HL-60/S4 (cell line): Measurements from ENCODE around the gene TMPRSS12.
"Not testable (repeated sequence)": the region's sequence is repeated elsewhere in the genome, so short reads cannot be mapped to it uniquely, and the experiment has no call there.

Source experiments
- in situ Hi-C: fragments of 300-500 bp; cut with MboI; formaldehyde crosslinking; loops from 2 replicates; pipeline ENCODE4 v1.14.3; 2022; ENCODE audit warnings: low sequenced_read_pairs

TMPRSS12 gene

DNA sequence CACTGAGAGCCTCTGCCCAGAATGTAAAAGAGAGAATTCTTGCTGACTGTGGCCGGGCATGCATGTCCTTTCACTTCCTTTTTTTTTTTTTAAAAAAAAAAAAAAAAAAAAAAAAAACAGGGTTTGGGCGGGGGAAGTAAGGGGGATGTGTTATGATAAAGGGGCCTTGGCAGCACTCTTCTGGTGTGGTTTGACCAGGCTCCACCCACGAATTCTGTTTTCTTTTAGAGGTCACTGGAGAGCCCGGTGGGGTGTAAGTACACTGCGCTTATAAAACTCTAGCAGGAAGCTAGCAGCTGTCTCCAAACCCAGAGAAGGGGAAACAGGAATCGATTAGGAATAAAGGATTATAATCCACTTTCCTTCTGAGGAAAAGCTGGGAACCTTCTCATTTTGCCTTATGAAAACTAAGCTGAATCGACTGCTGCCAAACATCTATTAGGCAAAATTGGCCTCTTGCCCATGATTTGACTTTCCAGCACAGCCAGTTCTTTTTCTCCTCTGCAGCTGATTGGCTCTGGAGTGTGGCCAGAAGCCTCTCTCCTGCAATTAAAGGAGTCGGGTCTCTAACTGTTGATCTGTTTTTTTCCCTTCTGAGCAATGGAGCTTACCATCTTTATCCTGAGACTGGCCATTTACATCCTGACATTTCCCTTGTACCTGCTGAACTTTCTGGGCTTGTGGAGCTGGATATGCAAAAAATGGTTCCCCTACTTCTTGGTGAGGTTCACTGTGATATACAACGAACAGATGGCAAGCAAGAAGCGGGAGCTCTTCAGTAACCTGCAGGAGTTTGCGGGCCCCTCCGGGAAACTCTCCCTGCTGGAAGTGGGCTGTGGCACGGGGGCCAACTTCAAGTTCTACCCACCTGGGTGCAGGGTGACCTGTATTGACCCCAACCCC, 82.0 kb downstream of the TMPRSS12 start:
- in situ Hi-C loops: no loop called here

DNA sequence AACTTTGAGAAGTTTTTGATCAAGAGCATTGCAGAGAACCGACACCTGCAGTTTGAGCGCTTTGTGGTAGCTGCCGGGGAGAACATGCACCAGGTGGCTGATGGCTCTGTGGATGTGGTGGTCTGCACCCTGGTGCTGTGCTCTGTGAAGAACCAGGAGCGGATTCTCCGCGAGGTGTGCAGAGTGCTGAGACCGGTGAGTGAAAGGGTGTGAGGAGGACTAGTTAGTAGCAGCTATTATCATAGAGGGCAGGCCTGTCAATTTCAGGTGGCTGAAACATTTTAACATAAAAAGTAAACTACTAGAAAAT, 82.6 kb downstream of the TMPRSS12 start:
- in situ Hi-C loops: no loop called here

DNA sequence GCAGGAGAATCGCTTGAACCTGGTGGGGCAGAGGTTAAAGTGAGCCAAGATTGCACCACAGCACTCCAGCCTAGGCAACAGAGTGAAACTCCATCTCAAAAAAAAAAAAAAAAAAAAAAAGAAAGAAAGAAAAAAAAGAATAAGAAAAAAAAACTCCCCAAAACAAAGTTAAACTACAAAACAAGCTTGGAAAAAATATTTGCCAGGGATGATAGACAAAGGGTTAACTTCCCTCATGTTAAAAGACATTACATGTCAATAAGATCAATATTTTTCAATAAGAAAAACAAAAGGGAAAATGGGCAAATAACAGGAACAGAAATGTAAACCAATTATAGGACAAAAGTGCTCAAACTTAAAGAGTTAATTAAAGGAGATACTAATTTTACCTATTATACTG, 83.2 kb downstream of the TMPRSS12 start:
- in situ Hi-C loops: no loop called here

DNA sequence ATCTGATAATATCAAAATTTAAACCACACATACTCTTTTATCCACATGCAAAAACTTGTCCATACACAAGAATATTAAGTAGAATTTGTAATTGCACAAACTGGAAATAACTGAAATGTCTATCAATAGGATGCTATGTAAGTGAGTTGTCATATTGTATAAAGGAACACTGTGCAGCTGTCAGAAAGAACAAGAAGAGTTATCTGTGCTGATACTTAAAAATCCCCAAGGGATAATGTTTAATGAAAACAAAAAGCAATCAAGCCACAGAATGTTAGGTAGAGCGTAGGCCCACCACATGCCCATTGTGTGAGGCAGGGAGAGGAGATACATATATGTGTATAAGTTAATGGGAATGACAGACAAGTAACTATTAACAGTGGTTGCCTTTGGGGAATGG, 83.7 kb downstream of the TMPRSS12 start:
- in situ Hi-C loops: no loop called here

DNA sequence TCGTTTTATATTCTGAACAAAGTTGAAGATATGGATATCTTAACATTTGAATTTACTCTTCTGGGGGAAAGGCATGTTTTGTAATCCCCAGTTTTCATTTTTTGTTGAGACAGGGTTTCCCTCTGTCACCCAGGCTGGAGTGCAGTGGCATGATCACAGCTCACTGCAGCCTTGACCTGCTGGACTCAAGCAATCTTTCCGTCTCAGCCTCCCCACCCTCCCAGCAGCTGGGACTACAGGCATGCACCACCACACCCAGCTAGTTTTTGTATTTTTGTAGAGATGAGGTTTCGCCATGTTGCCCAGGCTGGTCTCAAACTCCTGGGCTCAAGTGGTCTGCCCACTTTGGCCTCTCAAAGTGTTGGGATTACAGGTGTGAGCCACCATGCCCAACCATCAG, 84.2 kb downstream of the TMPRSS12 start:
- in situ Hi-C loops: not testable (repeated sequence)

DNA sequence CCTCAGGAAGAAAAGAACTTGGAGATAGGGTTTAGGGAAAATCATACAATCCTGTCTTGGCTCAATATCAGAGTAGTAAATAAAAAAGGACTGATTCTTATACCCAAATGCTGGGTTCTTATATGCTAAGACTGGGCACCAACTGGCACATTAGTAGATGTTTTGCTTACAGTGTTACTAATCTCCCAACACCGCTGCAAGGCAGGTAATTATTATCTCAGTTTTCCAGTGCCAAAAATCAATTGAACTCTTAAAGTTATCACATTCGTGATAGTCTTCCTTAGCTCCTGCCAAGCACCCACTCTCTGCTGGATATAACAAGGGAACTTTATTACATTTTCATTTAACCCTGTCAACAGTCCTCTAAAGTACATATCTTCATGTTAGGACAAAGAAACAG, 84.6 kb downstream of the TMPRSS12 start:
- in situ Hi-C loops: no loop called here

DNA sequence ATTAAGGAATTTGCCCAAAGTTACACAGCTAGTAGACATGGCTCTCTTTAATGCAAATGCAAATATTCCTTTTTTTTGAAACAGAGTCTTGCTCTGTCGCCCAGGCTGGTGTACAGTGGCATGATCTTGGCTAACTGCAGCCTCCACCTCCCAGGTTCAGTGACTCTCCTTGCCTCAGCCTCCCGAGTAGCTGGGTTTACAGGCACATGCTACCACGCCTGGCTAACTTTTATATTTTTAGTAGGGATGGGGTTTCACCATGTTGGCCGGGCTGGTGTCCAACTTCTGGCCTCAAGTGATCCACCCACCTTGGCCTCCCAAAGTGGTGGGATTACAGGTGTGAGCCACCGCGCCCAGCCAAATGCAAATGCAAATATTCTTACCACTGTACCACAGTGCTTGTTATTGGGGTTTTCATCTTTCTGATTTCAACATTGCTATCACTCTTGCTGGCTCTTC, 85.1 kb downstream of the TMPRSS12 start:
- in situ Hi-C loops: no loop called here

DNA sequence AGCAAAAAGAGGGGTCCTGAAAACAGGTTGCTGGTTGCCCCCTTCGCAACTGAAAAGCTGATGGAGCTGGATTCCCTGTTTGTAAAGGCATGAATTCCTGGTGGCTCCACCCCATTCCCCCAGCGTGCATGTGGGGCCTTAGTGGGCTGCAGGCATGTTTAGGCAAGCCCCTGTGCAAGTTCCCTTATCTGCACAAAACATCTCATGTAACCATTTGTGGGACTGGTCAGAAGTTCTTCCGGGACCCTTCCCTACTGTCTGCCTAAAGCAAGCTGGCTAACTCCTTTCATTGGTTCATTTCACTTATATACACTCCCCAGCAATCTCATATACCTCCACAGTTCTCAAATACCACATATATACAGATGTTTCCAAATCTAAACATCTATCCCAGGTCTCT, 85.7 kb downstream of the TMPRSS12 start:
- in situ Hi-C loops: no loop called here

DNA sequence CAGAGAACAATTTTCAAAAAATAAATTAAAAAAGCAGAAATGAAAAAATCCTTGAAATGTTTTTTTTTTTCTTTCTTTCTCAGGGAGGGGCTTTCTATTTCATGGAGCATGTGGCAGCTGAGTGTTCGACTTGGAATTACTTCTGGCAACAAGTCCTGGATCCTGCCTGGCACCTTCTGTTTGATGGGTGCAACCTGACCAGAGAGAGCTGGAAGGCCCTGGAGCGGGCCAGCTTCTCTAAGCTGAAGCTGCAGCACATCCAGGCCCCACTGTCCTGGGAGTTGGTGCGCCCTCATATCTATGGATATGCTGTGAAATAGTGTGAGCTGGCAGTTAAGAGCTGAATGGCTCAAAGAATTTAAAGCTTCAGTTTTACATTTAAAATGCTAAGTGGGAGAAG, 87.1 kb downstream of the TMPRSS12 start:
- in situ Hi-C loops: no loop called here

DNA sequence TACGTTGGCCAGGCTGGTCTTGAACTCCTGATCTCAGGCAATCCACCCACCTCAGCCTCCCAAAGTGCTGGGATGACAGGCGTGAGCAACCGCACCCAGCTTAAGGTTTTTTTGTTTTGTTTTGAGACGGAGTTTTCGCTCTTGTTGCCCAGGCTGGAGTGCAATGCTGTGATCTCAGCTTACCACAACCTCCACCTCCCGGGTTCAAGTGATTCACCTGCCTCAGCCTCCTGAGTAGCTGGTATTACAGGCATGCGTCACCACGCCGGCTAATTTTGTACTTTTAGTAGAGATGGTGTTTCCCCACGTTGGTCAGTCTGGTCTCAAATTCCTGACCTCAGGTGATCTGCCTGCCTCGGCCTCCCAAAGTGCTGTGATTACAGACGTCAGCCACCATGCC, 87.8 kb downstream of the TMPRSS12 start:
- in situ Hi-C loops: not testable (repeated sequence)

DNA sequence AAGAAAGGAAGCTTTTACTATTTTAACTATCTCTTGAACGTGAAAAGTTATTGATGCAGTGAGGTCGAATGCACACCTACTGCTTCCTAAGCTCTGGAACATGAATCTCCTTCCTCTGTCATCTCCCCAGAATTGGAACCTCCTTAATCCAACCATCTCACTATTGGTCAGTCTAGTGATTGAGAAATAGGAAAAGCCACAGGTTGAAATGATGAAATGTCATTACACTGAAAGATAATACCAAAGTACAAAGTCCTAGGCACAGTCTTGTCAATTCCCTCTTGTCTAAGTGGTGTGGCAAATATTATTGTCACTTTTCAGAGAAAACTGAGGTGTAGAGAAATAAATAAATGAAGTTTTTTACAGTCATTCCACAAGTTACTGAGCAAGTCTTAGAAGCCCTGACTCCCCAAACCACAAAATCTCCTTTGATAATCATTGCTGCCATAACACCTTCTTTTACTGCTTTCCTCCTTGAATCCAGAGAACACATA, 90.1 kb downstream of the TMPRSS12 start:
- in situ Hi-C loops: no loop called here

DNA sequence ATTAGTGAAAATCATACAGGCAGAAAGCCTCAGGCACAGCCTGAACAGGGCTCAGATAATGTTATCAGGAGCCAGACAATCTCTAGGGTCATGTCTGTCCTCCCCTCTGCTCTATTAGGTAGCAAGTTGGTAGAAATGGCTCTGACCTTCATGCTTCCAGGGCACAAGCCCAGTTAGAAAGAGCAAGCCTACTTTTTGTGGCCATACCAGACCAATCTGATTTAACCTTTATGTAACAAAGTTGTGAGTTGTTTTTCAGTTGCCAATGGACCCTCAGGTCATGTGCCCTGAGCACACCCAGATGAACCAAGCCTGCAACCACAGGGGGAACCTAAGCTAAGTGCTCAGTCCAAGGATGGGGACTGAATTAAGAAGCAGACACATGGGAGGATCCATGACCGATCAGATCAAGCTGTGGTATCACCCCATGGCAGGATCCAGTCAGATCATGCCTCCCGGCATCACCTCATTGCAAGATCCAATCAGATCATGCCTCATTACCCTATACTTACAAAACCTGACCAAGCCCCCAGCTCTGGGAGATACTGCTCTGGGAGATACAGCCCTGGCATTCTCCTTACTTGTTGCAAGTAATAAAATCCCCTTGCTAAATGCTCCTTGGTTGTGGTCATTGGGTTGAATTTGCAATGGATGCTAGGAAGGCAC, 90.9 kb downstream of the TMPRSS12 start:
- in situ Hi-C loops: no loop called here

DNA sequence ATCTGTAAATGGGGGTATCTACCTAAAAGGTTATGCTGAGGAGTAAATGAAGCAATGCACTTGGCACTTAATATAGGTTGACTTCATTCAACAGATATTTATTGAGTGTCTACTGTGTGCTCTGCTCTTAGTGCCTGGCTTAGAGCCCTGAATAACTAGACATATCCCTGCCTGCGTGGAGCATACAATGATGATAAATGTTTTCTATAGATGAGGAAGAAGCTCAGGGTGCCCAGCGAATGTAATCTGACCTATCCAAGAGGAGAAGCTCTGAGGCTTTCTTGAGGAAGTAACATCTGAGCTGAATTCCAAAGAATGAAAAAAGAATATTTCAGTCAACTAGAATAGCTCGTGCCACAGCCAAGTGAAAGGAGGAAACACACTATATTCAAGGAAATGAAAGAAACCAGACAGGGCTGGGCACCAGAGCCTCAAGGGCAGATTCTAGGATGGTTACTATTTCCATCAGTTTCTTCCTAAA, 91.7 kb downstream of the TMPRSS12 start:
- in situ Hi-C loops: no loop called here

DNA sequence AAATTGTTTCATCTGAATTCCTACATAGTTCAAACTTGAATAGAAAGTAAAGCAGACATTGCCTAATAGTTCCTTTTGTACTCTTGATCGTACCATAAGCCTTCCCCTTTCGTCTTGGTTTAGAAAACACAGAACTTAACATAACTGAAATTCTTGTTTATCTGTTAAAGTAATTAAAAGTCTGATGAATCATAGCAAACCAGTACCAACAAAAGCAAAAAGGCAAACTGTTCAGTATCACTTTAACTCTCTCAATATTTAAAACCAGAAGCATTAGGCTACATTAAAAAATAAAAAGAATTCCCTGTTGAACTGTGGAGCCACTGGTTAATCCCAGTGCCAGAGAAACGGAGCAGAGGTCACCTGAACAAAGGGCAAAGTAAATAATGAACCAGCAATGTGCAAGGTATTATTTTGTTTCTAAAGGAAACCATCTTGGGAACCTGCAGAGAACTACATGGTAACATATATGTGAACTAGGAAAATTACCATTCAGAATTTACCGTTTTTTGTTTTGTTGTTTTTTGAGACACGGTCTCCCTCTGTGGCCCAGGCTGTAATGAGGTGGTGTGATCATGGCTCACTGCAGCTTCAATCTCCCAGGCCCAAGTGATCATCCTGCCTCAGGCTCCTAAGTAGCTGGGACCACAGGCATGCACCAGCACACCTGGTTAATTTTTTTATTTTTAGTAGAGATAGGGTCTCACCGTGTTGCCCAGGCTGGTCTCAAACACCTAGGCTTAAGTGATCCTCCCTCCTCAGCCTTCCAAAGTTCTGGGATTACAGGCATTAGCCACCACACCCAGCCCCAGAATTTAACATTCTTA, 92.5 kb downstream of the TMPRSS12 start:
- in situ Hi-C loops: no loop called here

DNA sequence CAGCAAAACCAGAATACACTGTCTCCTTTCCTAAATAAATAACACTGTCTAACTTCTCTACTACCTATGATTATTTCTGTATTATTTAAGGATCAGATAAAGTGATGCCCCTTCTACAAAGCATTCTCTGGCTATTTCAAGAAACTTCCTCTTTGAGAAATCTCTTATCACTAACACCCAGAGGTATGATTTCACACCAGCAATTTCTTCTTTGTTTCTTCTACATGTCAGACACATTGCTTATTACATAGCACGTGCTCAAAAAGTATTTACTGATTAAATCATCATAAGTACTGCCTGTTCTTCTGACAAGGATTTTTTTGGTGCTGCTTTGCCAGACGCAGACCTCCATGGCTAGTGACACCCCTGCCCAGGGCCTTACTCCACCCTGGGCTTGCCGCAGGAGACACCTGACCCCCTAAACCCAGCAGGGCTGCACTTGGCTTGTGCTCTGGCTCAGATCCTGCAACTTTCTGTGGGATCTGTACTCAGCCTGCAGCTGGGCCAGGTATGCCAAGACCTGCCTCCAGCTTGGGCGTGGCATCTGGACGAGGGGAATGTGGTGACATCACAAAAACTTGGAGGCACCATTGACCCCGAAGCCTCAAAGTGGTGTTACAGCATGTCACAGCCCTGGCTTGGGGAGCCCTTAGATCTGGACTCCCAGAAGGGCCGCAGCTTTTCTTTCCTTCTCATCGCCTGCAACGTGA, 94.2 kb downstream of the TMPRSS12 start:
- in situ Hi-C loops: no loop called here
